Sigmoid colon (tissue), 4 donors: ENCODE results near the gene EFNA2.
A peak's percentile ranks its signal among the peaks of the same experiment; 100 is the strongest.

ENCODE experiments used
- EP300 ChIP-seq, 4 donors: sonication (generic); formaldehyde crosslinking; IDR thresholded peaks; one replicate each; pipeline ENCODE4 v1.6.1; 2017; ENCODE audit warnings: antibody characterized with exemption in 4 of 4
- POLR2A ChIP-seq, 2 donors: fragments of 450-650 bp; IDR thresholded peaks; one replicate each; pipeline ENCODE4 v1.6.1; 2016; ENCODE audit warnings: antibody characterized with exemption in 2 of 2, mild to moderate bottlenecking in 2 of 2, moderate library complexity in 2 of 2
- POLR2AphosphoS5 ChIP-seq, 4 donors: sonication (generic); formaldehyde crosslinking; IDR thresholded peaks; one replicate each; pipeline ENCODE4 v1.6.1; 2017; ENCODE audit warnings: antibody characterized with exemption in 4 of 4
- TF ChIP-seq, protein P1 (sequence below), 4 experiments: fragments of 450-650 bp in 3 of 4; fragments of 200-600 bp in 1 of 4; IDR thresholded peaks; one replicate each; pipeline ENCODE4 v1.5.1; 2016 to 2019; ENCODE audit warnings: antibody characterized with exemption in 4 of 4, mild to moderate bottlenecking in 3 of 4, moderate library complexity in 2 of 4

DNA sequence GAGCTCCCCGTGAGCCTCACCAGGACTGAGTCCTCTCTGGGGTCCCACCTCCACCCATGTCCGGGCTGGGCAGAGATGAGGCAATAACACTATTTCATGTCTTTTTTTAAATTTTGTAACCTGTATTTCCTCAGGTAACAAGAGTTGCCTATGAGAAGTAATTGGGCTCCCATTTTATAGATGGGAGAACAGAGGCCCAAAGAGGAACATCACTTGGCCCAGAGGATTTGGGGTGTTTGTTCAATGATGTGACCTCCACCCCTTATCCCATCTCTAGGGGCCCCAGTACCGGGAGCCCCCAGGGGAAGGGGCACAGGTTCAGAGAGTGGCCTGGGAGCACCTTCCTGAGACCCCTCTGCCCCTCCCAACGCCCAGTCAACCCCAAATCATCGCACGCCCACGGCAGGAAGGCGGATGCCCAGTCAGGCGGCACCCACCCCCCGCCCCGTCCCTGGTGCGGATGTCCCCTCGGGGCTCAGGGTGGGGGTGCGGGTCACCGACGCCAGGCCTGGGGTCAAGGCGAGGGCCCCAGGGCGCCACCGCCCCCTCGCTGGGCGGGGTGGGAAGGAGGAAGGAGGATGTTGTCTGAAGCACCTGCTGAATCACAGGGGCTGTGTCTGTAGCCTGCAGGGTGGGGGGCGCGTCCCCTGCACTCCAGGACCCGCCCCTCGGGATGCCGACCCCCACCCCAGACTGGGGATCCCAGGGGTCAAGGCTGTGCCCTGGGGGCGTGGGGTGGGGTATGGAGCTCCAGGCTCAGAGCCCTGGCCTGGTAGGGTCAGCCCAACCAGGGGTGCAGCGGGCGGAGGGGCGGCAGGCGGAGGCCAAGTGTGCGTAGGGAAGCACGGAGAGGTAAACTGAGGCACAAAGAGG lies 25.6 kb upstream of the EFNA2 start:
- TF ChIP-seq, protein P1, sequence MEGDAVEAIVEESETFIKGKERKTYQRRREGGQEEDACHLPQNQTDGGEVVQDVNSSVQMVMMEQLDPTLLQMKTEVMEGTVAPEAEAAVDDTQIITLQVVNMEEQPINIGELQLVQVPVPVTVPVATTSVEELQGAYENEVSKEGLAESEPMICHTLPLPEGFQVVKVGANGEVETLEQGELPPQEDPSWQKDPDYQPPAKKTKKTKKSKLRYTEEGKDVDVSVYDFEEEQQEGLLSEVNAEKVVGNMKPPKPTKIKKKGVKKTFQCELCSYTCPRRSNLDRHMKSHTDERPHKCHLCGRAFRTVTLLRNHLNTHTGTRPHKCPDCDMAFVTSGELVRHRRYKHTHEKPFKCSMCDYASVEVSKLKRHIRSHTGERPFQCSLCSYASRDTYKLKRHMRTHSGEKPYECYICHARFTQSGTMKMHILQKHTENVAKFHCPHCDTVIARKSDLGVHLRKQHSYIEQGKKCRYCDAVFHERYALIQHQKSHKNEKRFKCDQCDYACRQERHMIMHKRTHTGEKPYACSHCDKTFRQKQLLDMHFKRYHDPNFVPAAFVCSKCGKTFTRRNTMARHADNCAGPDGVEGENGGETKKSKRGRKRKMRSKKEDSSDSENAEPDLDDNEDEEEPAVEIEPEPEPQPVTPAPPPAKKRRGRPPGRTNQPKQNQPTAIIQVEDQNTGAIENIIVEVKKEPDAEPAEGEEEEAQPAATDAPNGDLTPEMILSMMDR (IDR thresholded peaks at IDR 0.05) = no peak
- TF ChIP-seq POLR2A (IDR thresholded peaks at IDR 0.05) = no peak
- TF ChIP-seq EP300 (IDR thresholded peaks at IDR 0.05) = no peak
- TF ChIP-seq POLR2AphosphoS5 (IDR thresholded peaks at IDR 0.05) = peak in 2 of 4 donors; percentile 30 to 47
